Measurements from ENCODE around the gene FAM83C. TPM values are rescaled to one million over a fixed set of nuclear protein-coding genes. Genes with fewer than 3 reads are reported as not detected.
"Not testable (repeated sequence)": the region's sequence is repeated elsewhere in the genome, so short reads cannot be mapped to it uniquely, and the experiment has no call there.

The FAM83C gene
- total and polyA plus RNA-seq, 10 of the 15 experiments (the other 5 are each of a cell fraction or from before 2014, with no cell fraction given), result not detected

DNA sequence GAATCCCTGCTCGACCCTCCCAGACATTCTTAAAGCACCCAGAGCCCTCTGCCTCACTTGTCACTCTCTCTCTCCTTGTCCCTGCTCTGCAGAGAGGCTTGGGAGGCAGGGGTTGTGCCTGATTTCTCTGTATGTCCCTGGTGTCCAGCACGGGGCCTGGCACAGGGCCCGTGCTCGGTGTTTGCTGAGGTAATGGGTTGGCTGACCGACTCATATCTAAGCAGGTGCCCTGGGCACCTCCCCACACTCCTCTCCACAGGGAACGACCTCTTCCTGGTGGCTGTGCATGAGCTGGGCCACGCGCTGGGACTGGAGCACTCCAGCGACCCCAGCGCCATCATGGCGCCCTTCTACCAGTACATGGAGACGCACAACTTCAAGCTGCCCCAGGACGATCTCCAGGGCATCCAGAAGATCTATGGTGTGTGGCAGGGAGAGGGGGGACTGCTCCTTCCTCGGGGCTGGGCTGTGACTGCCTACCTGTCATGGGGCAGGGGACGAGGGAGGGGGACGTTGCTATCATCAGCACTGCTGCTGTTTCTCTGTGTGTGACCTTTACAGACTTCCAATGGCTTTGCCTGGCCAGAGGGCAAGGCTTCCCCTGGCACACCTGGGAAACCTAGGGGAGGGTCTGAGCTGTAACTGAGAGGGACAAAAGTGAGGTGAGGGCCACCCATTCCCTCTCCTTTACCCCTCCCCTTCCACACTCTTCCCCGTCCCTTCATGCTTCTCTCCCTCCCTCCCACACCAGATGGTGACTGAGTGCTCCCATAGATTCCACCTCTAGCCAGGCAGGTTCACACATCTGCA lies 28.5 kb downstream of the FAM83C start (continued):
- TF ChIP-seq, protein P1, sequence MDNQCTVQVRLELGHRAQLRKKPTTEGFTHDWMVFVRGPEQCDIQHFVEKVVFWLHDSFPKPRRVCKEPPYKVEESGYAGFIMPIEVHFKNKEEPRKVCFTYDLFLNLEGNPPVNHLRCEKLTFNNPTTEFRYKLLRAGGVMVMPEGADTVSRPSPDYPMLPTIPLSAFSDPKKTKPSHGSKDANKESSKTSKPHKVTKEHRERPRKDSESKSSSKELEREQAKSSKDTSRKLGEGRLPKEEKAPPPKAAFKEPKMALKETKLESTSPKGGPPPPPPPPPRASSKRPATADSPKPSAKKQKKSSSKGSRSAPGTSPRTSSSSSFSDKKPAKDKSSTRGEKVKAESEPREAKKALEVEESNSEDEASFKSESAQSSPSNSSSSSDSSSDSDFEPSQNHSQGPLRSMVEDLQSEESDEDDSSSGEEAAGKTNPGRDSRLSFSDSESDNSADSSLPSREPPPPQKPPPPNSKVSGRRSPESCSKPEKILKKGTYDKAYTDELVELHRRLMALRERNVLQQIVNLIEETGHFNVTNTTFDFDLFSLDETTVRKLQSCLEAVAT (IDR thresholded peaks at IDR 0.05), result no peak
- no peak for TF ChIP-seq BACH1 (IDR thresholded peaks at IDR 0.05; ENCODE audit: borderline replicate concordance)
- TF ChIP-seq TBL1XR1 (IDR thresholded peaks at IDR 0.05; ENCODE audit: low read depth, low read length), result no peak
- no peak for TF ChIP-seq RCOR1 (conservative IDR thresholded peaks at IDR 0.05; ENCODE audit: low read depth, low read length)
- no peak for TF ChIP-seq IKZF2 (IDR thresholded peaks at IDR 0.05)
- no peak for TF ChIP-seq ATF7 (IDR thresholded peaks at IDR 0.05; ENCODE audit: low read depth)

DNA sequence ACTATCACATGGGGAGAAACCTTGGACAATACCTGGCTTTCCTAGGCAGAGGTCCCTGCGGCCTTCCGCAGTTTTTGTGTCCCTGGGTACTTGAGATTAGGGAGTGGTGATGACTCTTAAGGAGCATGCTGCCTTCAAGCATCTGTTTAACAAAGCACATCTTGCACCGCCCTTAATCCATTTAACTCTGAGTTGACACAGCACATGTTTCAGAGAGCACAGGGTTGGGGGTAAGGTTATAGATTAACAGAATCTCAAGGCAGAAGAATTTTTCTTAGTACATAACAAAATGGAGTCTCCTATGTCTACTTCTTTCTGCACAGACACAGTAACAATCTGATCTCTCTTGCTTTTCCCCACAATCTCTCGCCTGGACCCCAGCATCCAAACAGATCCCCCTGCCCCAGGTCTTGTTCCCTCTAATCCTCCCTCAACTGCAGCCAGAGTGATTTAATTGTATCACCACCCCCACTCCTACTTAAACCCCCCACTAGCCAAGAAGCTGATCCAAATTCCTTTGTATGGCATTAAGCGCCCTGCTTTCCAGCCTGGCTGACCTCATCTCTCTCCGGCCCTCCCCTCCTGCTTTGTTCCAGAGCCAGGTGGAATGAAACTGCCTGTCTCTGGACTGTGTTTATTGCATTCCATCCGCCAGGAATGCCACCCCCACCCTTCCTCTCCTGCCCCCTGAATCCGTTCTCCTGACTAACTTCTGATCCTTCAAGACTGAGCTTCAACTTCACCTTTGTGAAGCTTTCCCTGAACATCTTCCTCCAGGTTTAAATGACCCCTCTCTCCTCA lies 29.3 kb downstream of the FAM83C start:
- FAIRE-seq; H3K4me2 ChIP-seq (ENCODE audit: control insufficient read depth, insufficient read depth); H3K27ac ChIP-seq (ENCODE audit: control insufficient read depth, insufficient read depth); DNase-seq (ENCODE audit: low read depth, low spot score); H3K9me3 ChIP-seq (replicated peaks; ENCODE audit: control insufficient read depth, insufficient read depth, low read length); H3K79me2 ChIP-seq (ENCODE audit: control insufficient read depth, insufficient read depth, low read length); ATAC-seq; BruUV-seq (replicated peaks); H3K9ac ChIP-seq (ENCODE audit: control insufficient read depth, insufficient read depth, low read length); intact Hi-C loops (cut with micrococcal nuclease; ENCODE audit: unreplicated experiment); H4K20me1 ChIP-seq (ENCODE audit: control insufficient read depth, insufficient read depth); H3K27me3 ChIP-seq (replicated peaks in 1 of 2; ENCODE audit: control insufficient read depth in 2 of 2, insufficient read depth in 2 of 2, low read length in 1 of 2); H3K4me3 ChIP-seq; H2AFZ ChIP-seq (ENCODE audit: control insufficient read depth, low read depth, low read length); H3K36me3 ChIP-seq (ENCODE audit: control insufficient read depth in 2 of 2, insufficient read depth in 2 of 2, low read length in 1 of 2); H3K4me1 ChIP-seq (ENCODE audit: control insufficient read depth, insufficient read depth, low read length): not testable (repeated sequence)
- CTCF ChIA-PET, result interaction anchor here (0.6 kb wide), 1 partner anchor 44 kb away, joined by 3 read pairs; no protein-coding TSS in a partner anchor
- in situ Hi-C loops (cut with MboI), result loop anchor here (25.0 kb wide), 1 partner anchor 426 kb away; the partner anchor contains the start of gene NCOA6
- POLR2A ChIA-PET, result interaction anchor here (0.6 kb wide), 1 partner anchor 9 kb away, joined by 5 read pairs; no protein-coding TSS in a partner anchor
- SMC1A ChIA-PET (ENCODE audit: uncharacterized antibody, unreplicated experiment), result interaction anchor here (0.6 kb wide), 1 partner anchor 190 kb away, joined by 3 read pairs; no protein-coding TSS in a partner anchor
- RAD21 ChIA-PET (ENCODE audit: unreplicated experiment), result interaction anchor here (0.6 kb wide), 1 partner anchor 224 kb away, joined by 3 read pairs; no protein-coding TSS in a partner anchor
- 70% methylated on average over 5 of the region's 8 CpGs for WGBS (ENCODE audit: insufficient coverage, insufficient replicate concordance, low lambda C conversion rate, missing lambda C conversion rate)

DNA sequence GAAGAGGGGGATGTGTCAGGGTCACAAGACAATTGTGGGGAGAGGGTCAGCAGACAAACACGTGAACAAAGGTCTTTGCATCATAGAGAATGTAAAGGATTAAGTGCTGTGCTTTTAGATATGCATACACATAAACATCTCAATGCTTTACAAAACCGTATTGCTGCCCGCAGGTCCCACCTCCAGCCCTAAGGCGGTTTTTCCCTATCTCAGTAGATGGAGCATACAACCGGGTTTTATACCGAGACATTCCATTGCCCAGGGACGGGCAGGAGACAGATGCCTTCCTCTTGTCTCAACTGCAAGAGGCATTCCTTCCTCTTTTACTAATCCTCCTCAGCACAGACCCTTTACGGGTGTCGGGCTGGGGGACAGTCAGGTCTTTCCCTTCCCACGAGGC lies 29.9 kb downstream of the FAM83C start:
- H3K4me2 ChIP-seq (ENCODE audit: control insufficient read depth, insufficient read depth); H3K27me3 ChIP-seq (replicated peaks in 1 of 2; ENCODE audit: control insufficient read depth in 2 of 2, insufficient read depth in 2 of 2, low read length in 1 of 2); H2AFZ ChIP-seq (ENCODE audit: control insufficient read depth, low read depth, low read length); H3K79me2 ChIP-seq (ENCODE audit: control insufficient read depth, insufficient read depth, low read length); DNase-seq (ENCODE audit: low read depth, low spot score); H3K4me1 ChIP-seq (ENCODE audit: control insufficient read depth, insufficient read depth, low read length); intact Hi-C loops (cut with micrococcal nuclease; ENCODE audit: unreplicated experiment); H3K4me3 ChIP-seq; H3K27ac ChIP-seq (ENCODE audit: control insufficient read depth, insufficient read depth); H3K9ac ChIP-seq (ENCODE audit: control insufficient read depth, insufficient read depth, low read length); FAIRE-seq; SMC1A ChIA-PET (ENCODE audit: uncharacterized antibody, unreplicated experiment); H3K9me3 ChIP-seq (replicated peaks; ENCODE audit: control insufficient read depth, insufficient read depth, low read length); ATAC-seq; H3K36me3 ChIP-seq (ENCODE audit: control insufficient read depth in 2 of 2, insufficient read depth in 2 of 2, low read length in 1 of 2); CTCF ChIA-PET; BruUV-seq (replicated peaks); POLR2A ChIA-PET; H4K20me1 ChIP-seq (ENCODE audit: control insufficient read depth, insufficient read depth): not testable (repeated sequence)
- in situ Hi-C loops (cut with MboI), result loop anchor here (25.0 kb wide), 1 partner anchor 425 kb away; the partner anchor contains the start of gene NCOA6
- 69% methylated on average over 7 of the region's 10 CpGs for WGBS (ENCODE audit: insufficient coverage, insufficient replicate concordance, low lambda C conversion rate, missing lambda C conversion rate)
- RAD21 ChIA-PET (ENCODE audit: unreplicated experiment), result interaction anchor here (1.1 kb wide), 1 partner anchor 117 kb away, joined by 4 read pairs; no protein-coding TSS in a partner anchor
